Measurements from ENCODE around the gene CABP4. TPM values are rescaled to one million over a fixed set of nuclear protein-coding genes. Genes with fewer than 3 reads are reported as not detected.
"Not testable (repeated sequence)": the region's sequence is repeated elsewhere in the genome, so short reads cannot be mapped to it uniquely, and the experiment has no call there.

Gene CABP4
- total RNA-seq, 1 donor from 2014 or later: 3.2 TPM

- no peaks in the 10 kb centered on the region for H3K36me3 ChIP-seq
- H3K27me3 ChIP-seq: no peaks in the 10 kb centered on the region
- no peak overlapping the region for H3K27ac ChIP-seq
- H3K4me3 ChIP-seq: no peak overlapping the region
- TF ChIP-seq CTCF (IDR thresholded peaks at IDR 0.05): no peak
- DNase-seq (no peak), ATAC-seq (no peak)
- intact Hi-C loops (cut with DNase I): no loop called here
- no peaks in the 10 kb centered on the region for H3K9me3 ChIP-seq
- peaks cover 18% of the 10 kb centered on the region for H3K4me1 ChIP-seq
Observed at GRCh38 chr11:67470337-67471002, 15.3 kb downstream of the CABP4 start.

DNA sequence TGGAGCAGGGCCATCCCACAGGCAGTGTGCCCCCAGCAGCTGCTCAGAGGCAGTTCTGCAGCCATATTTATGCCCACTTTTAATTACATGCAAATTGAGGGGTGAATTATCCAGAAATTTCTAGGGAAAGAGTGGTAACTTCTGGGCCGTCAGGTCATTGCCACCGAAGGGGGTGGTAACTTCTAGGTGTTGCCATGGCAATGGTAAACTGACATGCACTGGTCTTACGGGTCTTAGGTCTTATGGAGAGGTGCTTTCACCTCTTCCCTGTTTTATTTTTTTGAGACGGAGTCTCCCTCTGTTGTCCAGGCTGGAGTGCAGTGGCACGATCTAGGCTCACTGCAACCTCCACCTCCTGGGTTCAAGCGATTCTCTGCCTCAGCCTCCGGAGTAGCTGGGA, 17.7 kb downstream of the CABP4 start:
- no peak overlapping the region for H3K27ac ChIP-seq
- H3K4me3 ChIP-seq: no peak overlapping the region
- no peaks in the 10 kb centered on the region for H3K9me3 ChIP-seq
- H3K4me1 ChIP-seq: peaks cover 8% of the 10 kb centered on the region
- H3K27me3 ChIP-seq: no peaks in the 10 kb centered on the region
- intact Hi-C loops (cut with DNase I): no loop called here
- no peak for TF ChIP-seq CTCF (IDR thresholded peaks at IDR 0.05)
- no peak for ATAC-seq
- H3K36me3 ChIP-seq: no peaks in the 10 kb centered on the region
- DNase-seq: no peak

GRCh38 chr11:67476692-67477091, 21.5 kb downstream of the CABP4 start:
- H3K9me3 ChIP-seq; intact Hi-C loops (cut with DNase I); H3K36me3 ChIP-seq; DNase-seq; ATAC-seq; H3K4me3 ChIP-seq; H3K4me1 ChIP-seq; H3K27ac ChIP-seq; H3K27me3 ChIP-seq: not testable (repeated sequence)

- H3K9me3 ChIP-seq; H3K4me3 ChIP-seq; intact Hi-C loops (cut with DNase I); H3K36me3 ChIP-seq; ATAC-seq; DNase-seq; H3K27ac ChIP-seq; H3K27me3 ChIP-seq; H3K4me1 ChIP-seq: not testable (repeated sequence)
Observed at GRCh38 chr11:67477344-67478050, 22.3 kb downstream of the CABP4 start.

DNA sequence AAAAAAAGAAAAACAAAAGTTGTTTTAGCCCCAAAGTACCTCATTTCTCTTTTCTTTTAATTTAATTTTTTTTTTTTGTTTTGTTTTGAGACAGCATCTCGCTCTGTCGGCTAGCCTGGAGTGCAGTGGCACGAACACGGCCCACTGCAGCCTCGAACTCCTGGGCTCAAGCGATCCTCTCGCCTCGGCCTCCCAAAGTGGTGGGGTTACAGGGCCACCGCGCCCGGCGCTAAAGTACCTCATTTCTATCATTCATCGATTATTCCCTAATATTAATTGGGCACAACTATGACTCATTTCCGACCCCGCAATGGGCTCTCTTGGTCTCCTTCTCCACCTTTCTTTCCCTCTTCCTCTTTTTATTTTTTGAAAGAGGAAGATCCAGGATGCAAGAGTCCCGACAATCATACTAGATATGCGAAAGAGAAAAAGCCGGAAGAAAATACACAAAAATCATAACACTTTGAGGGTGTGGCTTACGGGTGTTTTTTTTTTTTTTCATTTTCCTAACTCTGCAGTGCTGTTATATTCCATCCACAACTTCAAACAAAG, 27.2 kb downstream of the CABP4 start:
- TF ChIP-seq CTCF (IDR thresholded peaks at IDR 0.05): no peak
- peaks cover 9% of the 10 kb centered on the region for H3K36me3 ChIP-seq
- ATAC-seq: peak; percentile 3
- H3K4me3 ChIP-seq: peak overlapping the region; percentile 62
- H3K4me1 ChIP-seq: peaks cover 36% of the 10 kb centered on the region
- DNase-seq: no peak
- H3K27ac ChIP-seq: peak overlapping the region; percentile 88
- no peaks in the 10 kb centered on the region for H3K9me3 ChIP-seq
- intact Hi-C loops (cut with DNase I): no loop called here
- no peaks in the 10 kb centered on the region for H3K27me3 ChIP-seq

GRCh38 chr11:67482827-67483798, 28.0 kb downstream of the CABP4 start, which contains the start of gene AIP:
TSS of gene AIP (plus strand) at chr11:67483026. CDS start at chr11:67483159, 133 bp downstream.
- Histone ChIP-seq H3K4me1 (peaks cover 36% of the 10 kb centered on the region), H3K27ac (peak within 1 kb of the TSS; percentile 88), H3K4me3 (peak within 1 kb of the TSS; percentile 62), H3K9me3 (no peaks in the 10 kb centered on the region), H3K36me3 (peaks cover 17% of the 10 kb centered on the region), H3K27me3 (no peaks in the 10 kb centered on the region)
- ATAC-seq (peak; percentile 98), DNase-seq (peak; percentile 97)
- TF ChIP-seq CTCF (IDR thresholded peaks at IDR 0.05): peak; percentile 33
- intact Hi-C loops (cut with DNase I): no loop called here
